ENCODE measurements around the gene CYB5R2. TPM values are rescaled to one million over a fixed set of nuclear protein-coding genes. Genes with fewer than 3 reads are reported as not detected.

The CYB5R2 gene
- polyA plus RNA-seq, 1 donor (not counting 4 experiments of a cell fraction or from before 2014, with no cell fraction given), result 24.7 TPM

- Histone ChIP-seq H3K27ac (ENCODE audit: control insufficient read depth, insufficient read depth, low read length) (no peak overlapping the region), H3K9ac (ENCODE audit: control insufficient read depth, extremely low read depth, insufficient read depth, low read length) (no peak overlapping the region), H3K9me3 (ENCODE audit: control insufficient read depth, low read depth, low read length) (no peaks in the 10 kb centered on the region), H3K4me1 (ENCODE audit: control insufficient read depth, extremely low read depth, insufficient read depth, low read length) (no peaks in the 10 kb centered on the region), H3K79me2 (ENCODE audit: control insufficient read depth, insufficient read depth, low read length) (no peaks in the 10 kb centered on the region), H3K9me1 (ENCODE audit: control insufficient read depth, extremely low read depth, insufficient read depth, low read length) (no peaks in the 10 kb centered on the region), H2AFZ (ENCODE audit: control insufficient read depth, low read length) (no peak overlapping the region), H3K4me2 (ENCODE audit: control insufficient read depth, extremely low read depth, insufficient read depth, low read depth, low read length) (no peak overlapping the region), H3K36me3 (ENCODE audit: control insufficient read depth in 2 of 2, extremely low read depth in 1 of 2, insufficient read depth in 2 of 2, low read length in 2 of 2) (peaks cover 0 to 6% of the 10 kb centered on the region in 2 experiments), H3K4me3 (ENCODE audit: control insufficient read depth in 2 of 3, extremely low read depth in 1 of 3, insufficient read depth in 2 of 3, low read depth in 1 of 3, low read length in 3 of 3) (no peak overlapping the region), H4K20me1 (ENCODE audit: control insufficient read depth, extremely low read depth, insufficient read depth, low read length) (no peaks in the 10 kb centered on the region), H3K27me3 (ENCODE audit: control insufficient read depth, extremely low read depth, insufficient read depth, low read length) (no peaks in the 10 kb centered on the region)
- TF ChIP-seq CTCF (optimal IDR thresholded peaks at IDR 0.05 in 1 of 3, IDR thresholded peaks at IDR 0.05 in 1 of 3, conservative IDR thresholded peaks at IDR 0.05 in 1 of 3; ENCODE audit: extremely low read depth in 1 of 3, insufficient read depth in 2 of 3, low read length in 3 of 3) (no peak), EZH2 (IDR thresholded peaks at IDR 0.05; ENCODE audit: low read length) (no peak)
- FAIRE-seq (no peak), DNase-seq (ENCODE audit: low read depth, low spot score) (no peak)
- dilution Hi-C loops (cut with MboI; ENCODE audit: extremely low pct_ligation_motif_present, low sequenced_read_pairs), result no loop called here
These were observed 43.3 kb downstream of the CYB5R2 start for GRCh38 chr11:7630002-7630401.

- TF ChIP-seq CTCF (optimal IDR thresholded peaks at IDR 0.05 in 1 of 3, IDR thresholded peaks at IDR 0.05 in 1 of 3, conservative IDR thresholded peaks at IDR 0.05 in 1 of 3; ENCODE audit: extremely low read depth in 1 of 3, insufficient read depth in 2 of 3, low read length in 3 of 3) (no peak), EZH2 (IDR thresholded peaks at IDR 0.05; ENCODE audit: low read length) (no peak)
- H3K9ac ChIP-seq (ENCODE audit: control insufficient read depth, extremely low read depth, insufficient read depth, low read length), result no peak overlapping the region
- H3K79me2 ChIP-seq (ENCODE audit: control insufficient read depth, insufficient read depth, low read length), result no peaks in the 10 kb centered on the region
- no peaks in the 10 kb centered on the region for H3K9me1 ChIP-seq (ENCODE audit: control insufficient read depth, extremely low read depth, insufficient read depth, low read length)
- H3K36me3 ChIP-seq (ENCODE audit: control insufficient read depth in 2 of 2, extremely low read depth in 1 of 2, insufficient read depth in 2 of 2, low read length in 2 of 2), result peaks cover 0 to 6% of the 10 kb centered on the region in 2 experiments
- no peaks in the 10 kb centered on the region for H4K20me1 ChIP-seq (ENCODE audit: control insufficient read depth, extremely low read depth, insufficient read depth, low read length)
- H3K4me1 ChIP-seq (ENCODE audit: control insufficient read depth, extremely low read depth, insufficient read depth, low read length), result no peaks in the 10 kb centered on the region
- DNase-seq (ENCODE audit: low read depth, low spot score) (no peak), FAIRE-seq (no peak)
- H3K9me3 ChIP-seq (ENCODE audit: control insufficient read depth, low read depth, low read length), result no peaks in the 10 kb centered on the region
- H2AFZ ChIP-seq (ENCODE audit: control insufficient read depth, low read length), result no peak overlapping the region
- H3K4me2 ChIP-seq (ENCODE audit: control insufficient read depth, extremely low read depth, insufficient read depth, low read depth, low read length), result no peak overlapping the region
- no peak overlapping the region for H3K27ac ChIP-seq (ENCODE audit: control insufficient read depth, insufficient read depth, low read length)
- H3K4me3 ChIP-seq (ENCODE audit: control insufficient read depth in 2 of 3, extremely low read depth in 1 of 3, insufficient read depth in 2 of 3, low read depth in 1 of 3, low read length in 3 of 3), result no peak overlapping the region
- no peaks in the 10 kb centered on the region for H3K27me3 ChIP-seq (ENCODE audit: control insufficient read depth, extremely low read depth, insufficient read depth, low read length)
- dilution Hi-C loops (cut with MboI; ENCODE audit: extremely low pct_ligation_motif_present, low sequenced_read_pairs), result no loop called here
These were observed 44.6 kb downstream of the CYB5R2 start for GRCh38 chr11:7628660-7629059.
